ENCODE data around the gene PREP.

The PREP gene

GRCh38 chr6:105272786-105273185 is 130.1 kb downstream of the PREP start:
- H3K9ac ChIP-seq (ENCODE audit: low read length), result no peak overlapping the region
- no peak overlapping the region for H3K4me3 ChIP-seq (ENCODE audit: insufficient read depth, low read length, poor library complexity, severe bottlenecking)
- no peak overlapping the region for H3K27ac ChIP-seq (ENCODE audit: low read depth, low read length)
- H3K27me3 ChIP-seq (ENCODE audit: low read length), result no peaks in the 10 kb centered on the region
- no peak for TF ChIP-seq EZH2phosphoT487 (conservative IDR thresholded peaks at IDR 0.05; ENCODE audit: low read length)
- TF ChIP-seq, protein P1, sequence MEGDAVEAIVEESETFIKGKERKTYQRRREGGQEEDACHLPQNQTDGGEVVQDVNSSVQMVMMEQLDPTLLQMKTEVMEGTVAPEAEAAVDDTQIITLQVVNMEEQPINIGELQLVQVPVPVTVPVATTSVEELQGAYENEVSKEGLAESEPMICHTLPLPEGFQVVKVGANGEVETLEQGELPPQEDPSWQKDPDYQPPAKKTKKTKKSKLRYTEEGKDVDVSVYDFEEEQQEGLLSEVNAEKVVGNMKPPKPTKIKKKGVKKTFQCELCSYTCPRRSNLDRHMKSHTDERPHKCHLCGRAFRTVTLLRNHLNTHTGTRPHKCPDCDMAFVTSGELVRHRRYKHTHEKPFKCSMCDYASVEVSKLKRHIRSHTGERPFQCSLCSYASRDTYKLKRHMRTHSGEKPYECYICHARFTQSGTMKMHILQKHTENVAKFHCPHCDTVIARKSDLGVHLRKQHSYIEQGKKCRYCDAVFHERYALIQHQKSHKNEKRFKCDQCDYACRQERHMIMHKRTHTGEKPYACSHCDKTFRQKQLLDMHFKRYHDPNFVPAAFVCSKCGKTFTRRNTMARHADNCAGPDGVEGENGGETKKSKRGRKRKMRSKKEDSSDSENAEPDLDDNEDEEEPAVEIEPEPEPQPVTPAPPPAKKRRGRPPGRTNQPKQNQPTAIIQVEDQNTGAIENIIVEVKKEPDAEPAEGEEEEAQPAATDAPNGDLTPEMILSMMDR (IDR thresholded peaks at IDR 0.05; ENCODE audit: insufficient read depth, low read length, poor library complexity, severe bottlenecking), result no peak
- no peaks in the 10 kb centered on the region for H3F3A ChIP-seq (ENCODE audit: insufficient read depth)
- H3K4me2 ChIP-seq (ENCODE audit: low read depth, low read length, poor library complexity, severe bottlenecking), result no peak overlapping the region
- H3K9me2 ChIP-seq (replicated peaks; ENCODE audit: insufficient read depth, low read length), result no peaks in the 10 kb centered on the region
- H3K36me3 ChIP-seq (ENCODE audit: low read length), result no peaks in the 10 kb centered on the region; the same call in 1 of the 2 replicates
- no peak overlapping the region for H2AFZ ChIP-seq (ENCODE audit: low read depth, low read length, severe bottlenecking)
- no peaks in the 10 kb centered on the region for H3K79me2 ChIP-seq (ENCODE audit: insufficient read depth, low read length)
- H3K9me3 ChIP-seq (ENCODE audit: insufficient read depth, low read length), result no peaks in the 10 kb centered on the region
- H4K20me1 ChIP-seq (ENCODE audit: low read depth, low read length), result no peaks in the 10 kb centered on the region

- Histone ChIP-seq H3K27me3 (ENCODE audit: low read length) (no peaks in the 10 kb centered on the region), H4K20me1 (ENCODE audit: low read depth, low read length) (no peaks in the 10 kb centered on the region), H3K9me3 (ENCODE audit: insufficient read depth, low read length) (0 out of 2 replicates have a peak, but pooled peaks cover 5% of the 10 kb centered on the region)
Measured at GRCh38 chr6:105270511-105270910, 132.4 kb downstream of the PREP start.

GRCh38 chr6:105269390-105269789 is 133.5 kb downstream of the PREP start:
- H3K36me3 ChIP-seq (ENCODE audit: low read length), result no peaks in the 10 kb centered on the region
- TF ChIP-seq EZH2phosphoT487 (conservative IDR thresholded peaks at IDR 0.05; ENCODE audit: low read length), result no peak
- TF ChIP-seq, protein P1 (IDR thresholded peaks at IDR 0.05; ENCODE audit: insufficient read depth, low read length, poor library complexity, severe bottlenecking), result no peak

More at GRCh38 chr6:105270511-105270910, 132.4 kb downstream of the PREP start:
- TF ChIP-seq EZH2phosphoT487 (conservative IDR thresholded peaks at IDR 0.05; ENCODE audit: low read length), result no peak
- no peak overlapping the region for H3K9ac ChIP-seq (ENCODE audit: low read length)
- H3K4me3 ChIP-seq (ENCODE audit: insufficient read depth, low read length, poor library complexity, severe bottlenecking), result no peak overlapping the region
- no peak overlapping the region for H3K27ac ChIP-seq (ENCODE audit: low read depth, low read length)
- H3K9me2 ChIP-seq (replicated peaks; ENCODE audit: insufficient read depth, low read length), result no peaks in the 10 kb centered on the region
- no peaks in the 10 kb centered on the region for H3F3A ChIP-seq (ENCODE audit: insufficient read depth)
- no peak overlapping the region for H2AFZ ChIP-seq (ENCODE audit: low read depth, low read length, severe bottlenecking)
- H3K4me2 ChIP-seq (ENCODE audit: low read depth, low read length, poor library complexity, severe bottlenecking), result no peak overlapping the region
- H3K79me2 ChIP-seq (ENCODE audit: insufficient read depth, low read length), result no peaks in the 10 kb centered on the region
- no peaks in the 10 kb centered on the region for H3K36me3 ChIP-seq (ENCODE audit: low read length)

GRCh38 chr6:105263685-105264610 is 138.9 kb downstream of the PREP start:
- Histone ChIP-seq H3K4me2 (ENCODE audit: low read depth, low read length, poor library complexity, severe bottlenecking) (no peak overlapping the region), H3K4me3 (ENCODE audit: insufficient read depth, low read length, poor library complexity, severe bottlenecking) (no peak overlapping the region), H3K27ac (ENCODE audit: low read depth, low read length) (no peak overlapping the region), H3K9me2 (replicated peaks; ENCODE audit: insufficient read depth, low read length) (no peaks in the 10 kb centered on the region), H2AFZ (ENCODE audit: low read depth, low read length, severe bottlenecking) (no peak overlapping the region), H3F3A (ENCODE audit: insufficient read depth) (no peaks in the 10 kb centered on the region), H3K9me3 (ENCODE audit: insufficient read depth, low read length) (0 out of 2 replicates have a peak, but pooled peaks cover 5% of the 10 kb centered on the region), H3K9ac (ENCODE audit: low read length) (no peak overlapping the region), H3K79me2 (ENCODE audit: insufficient read depth, low read length) (no peaks in the 10 kb centered on the region), H3K27me3 (ENCODE audit: low read length) (no peaks in the 10 kb centered on the region), H4K20me1 (ENCODE audit: low read depth, low read length) (no peaks in the 10 kb centered on the region), H3K36me3 (ENCODE audit: low read length) (no peaks in the 10 kb centered on the region)
- no peak for TF ChIP-seq EZH2phosphoT487 (conservative IDR thresholded peaks at IDR 0.05; ENCODE audit: low read length)
- TF ChIP-seq, protein P1 (IDR thresholded peaks at IDR 0.05; ENCODE audit: insufficient read depth, low read length, poor library complexity, severe bottlenecking), result no peak

More at GRCh38 chr6:105269390-105269789, 133.5 kb downstream of the PREP start:
- H3K79me2 ChIP-seq (ENCODE audit: insufficient read depth, low read length), result no peaks in the 10 kb centered on the region
- H3K4me2 ChIP-seq (ENCODE audit: low read depth, low read length, poor library complexity, severe bottlenecking), result no peak overlapping the region
- H3K4me3 ChIP-seq (ENCODE audit: insufficient read depth, low read length, poor library complexity, severe bottlenecking), result no peak overlapping the region
- H3K27me3 ChIP-seq (ENCODE audit: low read length), result no peaks in the 10 kb centered on the region
- H3K9me3 ChIP-seq (ENCODE audit: insufficient read depth, low read length), result 0 out of 2 replicates have a peak, but pooled peaks cover 5% of the 10 kb centered on the region
- H4K20me1 ChIP-seq (ENCODE audit: low read depth, low read length), result no peaks in the 10 kb centered on the region
- H3K9me2 ChIP-seq (replicated peaks; ENCODE audit: insufficient read depth, low read length), result no peaks in the 10 kb centered on the region
- no peak overlapping the region for H3K9ac ChIP-seq (ENCODE audit: low read length)
- no peak overlapping the region for H2AFZ ChIP-seq (ENCODE audit: low read depth, low read length, severe bottlenecking)
- no peak overlapping the region for H3K27ac ChIP-seq (ENCODE audit: low read depth, low read length)
- H3F3A ChIP-seq (ENCODE audit: insufficient read depth), result no peaks in the 10 kb centered on the region
